H1 (cell line): ENCODE results near the gene CXCL17. TPM values are rescaled to one million over a fixed set of nuclear protein-coding genes. Genes with fewer than 3 reads are reported as not detected.

Experiments
- CTCF ChIA-PET: fragments of 300-600 bp; sonication (Branson Sonifier 250); formaldehyde crosslinking; loops from one replicate; lab custom pipeline; 2021; ENCODE audit not compliant: partially characterized antibody; lab: Charles Lee
- POLR2A ChIA-PET: fragments of 300-600 bp; sonication (Branson Sonifier 250); formaldehyde crosslinking; loops from one replicate; lab custom pipeline; 2021; ENCODE audit warnings: inconsistent platforms; ENCODE audit not compliant: partially characterized antibody; lab: Charles Lee
- DNase-seq, 2 experiments: peaks; one replicate each; pipeline versions ENCODE4 v3.0.0 to v3.0.0-alpha.2; 2010 to 2022; ENCODE audit warnings: low spot score in 2 of 2, low read depth in 1 of 2, mixed read lengths in 1 of 2
- FAIRE-seq: peaks from 2 replicates; lab custom pipeline; 2011; peaks lifted over from hg19 to GRCh38; lab: Jason Lieb, UNC
- H2AFZ ChIP-seq: 2 replicates; pipeline ENCODE4 v1.8.1; 2012; ENCODE audit warnings: low read length, inconsistent platforms
- H2AK5ac ChIP-seq: 2 replicates; pipeline ENCODE4 v1.6.1; 2013; ENCODE audit warnings: low read depth, low read length
- H2BK120ac ChIP-seq: replicated peaks from 2 replicates; pipeline ENCODE3; 2013; ENCODE audit warnings: low read depth, low read length, inconsistent platforms
- H2BK12ac ChIP-seq: 2 replicates; pipeline ENCODE4 v1.6.1; 2013; ENCODE audit warnings: low read depth, low read length
- H2BK15ac ChIP-seq: 2 replicates; pipeline ENCODE4 v1.6.1; 2013; ENCODE audit warnings: low read length
- H2BK20ac ChIP-seq: 2 replicates; pipeline ENCODE4 v1.6.1; 2013; ENCODE audit warnings: low read length
- H2BK5ac ChIP-seq: 2 replicates; pipeline ENCODE4 v1.6.1; 2013; ENCODE audit warnings: low read depth, low read length
- H3K14ac ChIP-seq: 2 replicates; pipeline ENCODE4 v1.6.1; 2013; ENCODE audit warnings: inconsistent platforms; ENCODE audit not compliant: insufficient read length
- H3K18ac ChIP-seq: 2 replicates; pipeline ENCODE4 v1.6.1; 2013; ENCODE audit warnings: low read length; ENCODE audit errors: extremely low read depth
- H3K23ac ChIP-seq: 2 replicates; pipeline ENCODE4 v1.6.1; 2013; ENCODE audit warnings: inconsistent platforms; ENCODE audit not compliant: insufficient read length
- H3K23me2 ChIP-seq: 2 replicates; pipeline ENCODE4 v1.6.1; 2013; ENCODE audit warnings: low read depth, low read length
- H3K27ac ChIP-seq: 2 replicates; pipeline ENCODE4 v1.6.1; 2011; ENCODE audit warnings: low read depth, low read length, inconsistent platforms
- H3K27me3 ChIP-seq, 4 experiments: replicated peaks in 1 of 4; 1 replicate in 1 of 4; 2 replicates in 3 of 4; pipeline versions ENCODE4 v1.6.1 to v1.8.1; 2011 to 2013; ENCODE audit warnings: low read length in 3 of 4, mild to moderate bottlenecking in 3 of 4, inconsistent platforms in 2 of 4, mixed read lengths in 2 of 4, moderate library complexity in 1 of 4; ENCODE audit not compliant: control insufficient read depth in 3 of 4, insufficient read depth in 3 of 4; ENCODE audit errors: extremely low read depth in 1 of 4
- H3K36me3 ChIP-seq, 4 experiments: 2 replicates each; pipeline versions ENCODE4 v1.6.1 to v1.8.1; 2011 to 2013; ENCODE audit warnings: mild to moderate bottlenecking in 4 of 4, low read length in 3 of 4, moderate library complexity in 2 of 4, control low read depth in 1 of 4, inconsistent platforms in 1 of 4; ENCODE audit not compliant: insufficient read depth in 4 of 4, control insufficient read depth in 2 of 4
- H3K4ac ChIP-seq: replicated peaks from 2 replicates; pipeline ENCODE3; 2013; ENCODE audit warnings: low read length, low read depth, mixed read lengths, inconsistent platforms; ENCODE audit not compliant: insufficient read length
- H3K4me1 ChIP-seq, 4 experiments: replicated peaks in 1 of 4; 1 replicate in 1 of 4; 2 replicates in 3 of 4; pipeline versions ENCODE4 v1.6.1 to v1.8.1; 2011 to 2013; ENCODE audit warnings: low read length in 3 of 4, inconsistent platforms in 2 of 4, mixed read lengths in 1 of 4; ENCODE audit not compliant: insufficient read depth in 4 of 4, control insufficient read depth in 3 of 4
- H3K4me2 ChIP-seq, 2 experiments: 2 replicates each; pipeline versions ENCODE4 v1.6.1 to v1.8.1; 2011 to 2013; ENCODE audit warnings: low read depth in 2 of 2, low read length in 2 of 2, control low read depth in 1 of 2, inconsistent platforms in 1 of 2, mild to moderate bottlenecking in 1 of 2; ENCODE audit not compliant: insufficient read depth in 1 of 2
- H3K4me3 ChIP-seq, 4 experiments: fragments of 200-600, 300-600 bp in 1 of 4; sonication (generic), shearing (Covaris generic), sonication (Bioruptor Twin) in 1 of 4; 2 replicates each; pipeline versions ENCODE4 v1.5.1 to v1.8.1; 2011 to 2016; ENCODE audit warnings: low read length in 4 of 4, low read depth in 3 of 4, control low read depth in 2 of 4, inconsistent platforms in 2 of 4, mild to moderate bottlenecking in 2 of 4, mixed read lengths in 1 of 4, moderate library complexity in 1 of 4; ENCODE audit not compliant: insufficient read depth in 2 of 4; ENCODE audit errors: extremely low read depth in 1 of 4
- H3K56ac ChIP-seq: replicated peaks from 2 replicates; pipeline ENCODE3; 2013; ENCODE audit warnings: low read depth, mild to moderate bottlenecking, mixed read lengths, low read length, inconsistent platforms; ENCODE audit not compliant: insufficient read length
- H3K79me1 ChIP-seq: 2 replicates; pipeline ENCODE4 v1.6.1; 2013; ENCODE audit warnings: low read depth, low read length, control low read depth
- H3K79me2 ChIP-seq, 2 experiments: 2 replicates each; pipeline versions ENCODE4 v1.6.1 to v1.8.1; 2012 to 2013; ENCODE audit warnings: low read length in 2 of 2, mild to moderate bottlenecking in 2 of 2, inconsistent platforms in 1 of 2; ENCODE audit not compliant: insufficient read depth in 2 of 2, control insufficient read depth in 1 of 2
- H3K9ac ChIP-seq, 4 experiments: replicated peaks in 1 of 4; 1 replicate in 1 of 4; 2 replicates in 3 of 4; pipeline versions ENCODE4 v1.6.1 to v1.8.1; 2011 to 2013; ENCODE audit warnings: low read depth in 3 of 4, low read length in 3 of 4, control low read depth in 2 of 4, mild to moderate bottlenecking in 2 of 4, moderate library complexity in 2 of 4, inconsistent platforms in 1 of 4; ENCODE audit errors: extremely low read depth in 1 of 4
- H3K9me3 ChIP-seq, 2 experiments: 2 replicates each; pipeline versions ENCODE4 v1.6.1 to v1.8.1; 2012 to 2013; ENCODE audit warnings: mild to moderate bottlenecking in 2 of 2, moderate library complexity in 2 of 2, control low read depth in 1 of 2, inconsistent platforms in 1 of 2, low read depth in 1 of 2, low read length in 1 of 2, mixed read lengths in 1 of 2; ENCODE audit not compliant: insufficient read depth in 2 of 2
- H4K20me1 ChIP-seq, 2 experiments: replicated peaks in 1 of 2; 2 replicates each; pipeline versions ENCODE3 to v1.8.1; 2011 to 2013; ENCODE audit warnings: inconsistent platforms in 2 of 2, low read length in 2 of 2, mild to moderate bottlenecking in 1 of 2; ENCODE audit not compliant: insufficient read depth in 2 of 2, control insufficient read depth in 1 of 2
- H4K5ac ChIP-seq: 2 replicates; pipeline ENCODE4 v1.6.1; 2013; ENCODE audit warnings: low read length, low read depth, mixed read lengths, inconsistent platforms; ENCODE audit not compliant: insufficient read length
- H4K8ac ChIP-seq: 2 replicates; pipeline ENCODE4 v1.8.0; 2013; ENCODE audit warnings: mild to moderate bottlenecking, moderate library complexity, low read length, inconsistent platforms; ENCODE audit not compliant: insufficient read depth; ENCODE audit errors: extremely low read depth
- H4K91ac ChIP-seq: replicated peaks from 2 replicates; pipeline ENCODE3; 2013; ENCODE audit warnings: low read length, mixed read lengths, inconsistent platforms; ENCODE audit not compliant: insufficient read length
- CTBP2 ChIP-seq: IDR thresholded peaks from 2 replicates; pipeline ENCODE4 v1.7.0; 2011; ENCODE audit warnings: borderline replicate concordance, mild to moderate bottlenecking, moderate library complexity, mixed read lengths, low read length; ENCODE audit not compliant: insufficient read depth, insufficient read length
- CTCF ChIP-seq, 3 experiments: IDR thresholded peaks; 1 replicate in 2 of 3; 2 replicates in 1 of 3; pipeline versions ENCODE4 v1.5.1 to v1.6.1; 2011; ENCODE audit warnings: low read length in 3 of 3, mild to moderate bottlenecking in 3 of 3, inconsistent platforms in 2 of 3, low read depth in 1 of 3, moderate library complexity in 1 of 3; ENCODE audit not compliant: insufficient read depth in 1 of 3; ENCODE audit errors: control extremely low read depth in 1 of 3
- EGR1 ChIP-seq: IDR thresholded peaks from 2 replicates; pipeline ENCODE4 v1.6.1; 2011; ENCODE audit warnings: low read depth, low read length, borderline replicate concordance
- KDM1A ChIP-seq: fragments of 200-600, 300-600 bp; sonication (generic); IDR thresholded peaks from 2 replicates; pipeline ENCODE4 v1.7.1; 2016; ENCODE audit warnings: mild to moderate bottlenecking, low read length, borderline replicate concordance
- POU5F1 ChIP-seq: IDR thresholded peaks from 2 replicates; pipeline ENCODE4 v1.6.1; 2011; ENCODE audit warnings: low read depth, mild to moderate bottlenecking, low read length, moderate library complexity
- RAD21 ChIP-seq, 2 experiments: IDR thresholded peaks in 1 of 2; conservative IDR thresholded peaks in 1 of 2; 2 replicates each; pipeline ENCODE4 v1.6.1; 2011; ENCODE audit warnings: low read depth in 2 of 2, low read length in 2 of 2, improper control_type of control experiment in 1 of 2, inconsistent platforms in 1 of 2, mild to moderate bottlenecking in 1 of 2, moderate library complexity in 1 of 2
- SIRT6 ChIP-seq: IDR thresholded peaks from one replicate; pipeline ENCODE4 v1.7.1; 2012; ENCODE audit warnings: low read length, inconsistent platforms
- SP2 ChIP-seq: IDR thresholded peaks from 2 replicates; pipeline ENCODE4 v1.6.1; 2012; ENCODE audit warnings: mild to moderate bottlenecking, low read length, inconsistent platforms
- SP4 ChIP-seq: IDR thresholded peaks from 2 replicates; pipeline ENCODE4 v1.6.1; 2012; ENCODE audit warnings: low read length, inconsistent platforms
- TEAD4 ChIP-seq: IDR thresholded peaks from 2 replicates; pipeline ENCODE4 v1.6.1; 2012; ENCODE audit warnings: low read depth, low read length, inconsistent platforms, mixed read lengths
- WGBS, 2 experiments: shearing (Covaris generic) in 1 of 2; methylation state at CpG; one replicate each; pipeline versions ENCODE4 v1.1.6 to v1.1.7; 2013 to 2015; ENCODE audit warnings: low lambda C conversion rate in 2 of 2, mixed read lengths in 2 of 2, inconsistent platforms in 1 of 2, low coverage in 1 of 2, missing lambda C conversion rate in 1 of 2; ENCODE audit not compliant: insufficient replicate concordance in 2 of 2, insufficient coverage in 1 of 2, insufficient read length in 1 of 2; ENCODE audit errors: extremely low coverage in 1 of 2, missing lambda C conversion rate in 1 of 2; 5-methylcytosine and 5-hydroxymethylcytosine counted together
- polyA plus RNA-seq, 7 experiments: library from polyadenylated mRNA; depleted of rRNA in 3 of 7; stranded (reverse) in 5 of 7; unstranded in 2 of 7; fragments of >200 nt in 5 of 7; fragments of 200-250 nt in 2 of 7; gene quantifications; 1 replicate in 5 of 7; 2 replicates in 1 of 7; 4 replicates in 1 of 7; pipeline versions ENCODE4 v1.2.1 to v1.2.3, GENCODE V29; 2011 to 2013; ENCODE audit warnings: missing spikeins in 2 of 7, mixed read lengths in 2 of 7
- total RNA-seq: library from RNA; stranded (reverse); fragmentation: NEBNext Ultra II Directional; extraction: Animal tissue kit (Norgen Biotek cat#: 25700); gene quantifications from 2 replicates; pipeline ENCODE4 v1.2.1, GENCODE V29; 2021

CXCL17 gene
- total and polyA plus RNA-seq, 2 of the 8 experiments (the other 6 are each of a cell fraction or from before 2014, with no cell fraction given), result not detected

- Histone ChIP-seq H2BK5ac (no peak overlapping the region), H2BK15ac (no peak overlapping the region), H3K18ac (no peak overlapping the region), H2AK5ac (no peak overlapping the region), H3K23me2 (no peaks in the 10 kb centered on the region), H3K4me1 (peaks cover 0 to 4% (median 1%) of the 10 kb centered on the region in 4 experiments; a peak in 3 of 7 replicates), H3K23ac (no peak overlapping the region), H3K27ac (no peak overlapping the region), H2BK120ac (no peak overlapping the region), H3K9me3 (no peaks in the 10 kb centered on the region), H2BK20ac (no peak overlapping the region), H3K4ac (no peak overlapping the region), H3K79me2 (no peaks in the 10 kb centered on the region), H3K4me2 (no peak overlapping the region), H3K36me3 (no peaks in the 10 kb centered on the region), H4K8ac (no peak overlapping the region), H2BK12ac (no peak overlapping the region), H3K27me3 (no peaks in the 10 kb centered on the region), H3K56ac (no peak overlapping the region), H4K91ac (no peak overlapping the region), H3K14ac (no peak overlapping the region), H3K9ac (no peak overlapping the region), H4K20me1 (no peaks in the 10 kb centered on the region), H3K79me1 (no peaks in the 10 kb centered on the region), H2AFZ (no peak overlapping the region), H3K4me3 (no peak overlapping the region), H4K5ac (no peak overlapping the region)
- ChIA-PET POLR2A (interaction anchor here (1.3 to 1.8 kb wide), 2 partner anchors 12 kb away, joined by 3 to 5 read pairs; no protein-coding TSS in a partner anchor), CTCF (interaction anchor here (0.7 to 5.3 kb wide), 7 partner anchors 35 to 76 kb away, joined by 3 to 23 read pairs (median 4); partner anchors contain the start of gene CEACAM1)
- WGBS, 2 experiments, result 87% methylated on average over 3 of the region's 3 CpGs; no CpG with 5 or more reads in 1 of the 2 experiments
- FAIRE-seq (no peak), DNase-seq (no peak)
- TF ChIP-seq EGR1 (no peak), TEAD4 (no peak), SP4 (no peak), RAD21 (IDR thresholded peaks at IDR 0.05 in 1 of 2, conservative IDR thresholded peaks at IDR 0.05 in 1 of 2; ENCODE audit: low read depth in 2 of 2, low read length in 2 of 2) (no peak), KDM1A (no peak), POU5F1 (no peak), CTCF (IDR thresholded peaks at IDR 0.05; ENCODE audit: control extremely low read depth in 1 of 3, insufficient read depth in 1 of 3, low read depth in 1 of 3, low read length in 3 of 3) (no peak), CTBP2 (no peak), SIRT6 (no peak), SP2 (no peak)
These were observed 44.5 kb upstream of the CXCL17 start for GRCh38 chr19:42487032-42487797.
